Left cardiac atrium (tissue), 4 donors: ENCODE results near the gene RABGAP1L. TPM values are rescaled to one million over a fixed set of nuclear protein-coding genes. Genes with fewer than 3 reads are reported as not detected.
"Not testable (repeated sequence)": the region's sequence is repeated elsewhere in the genome, so short reads cannot be mapped to it uniquely, and the experiment has no call there.

ENCODE experiments used
- ATAC-seq, 2 donors: fragments of 200-7000 bp; cut with Tn5 transposase; one replicate each; pipeline ENCODE4 v1.9.1; 2020; ENCODE audit warnings: mild to moderate bottlenecking in 2 of 2, moderate library complexity in 2 of 2
- DNase-seq: peaks from one replicate; pipeline ENCODE4 v3.0.0-alpha.2; 2020
- intact Hi-C, 2 donors: fragments of 100-400 bp; cut with DNase I; formaldehyde crosslinking; loops; one replicate each; pipeline versions ENCODE4 v1.14.1 to v1.15.1; 2022 to 2023
- total RNA-seq, 2 donors: library from RNA; stranded (reverse); fragmentation: NEBNext Ultra II Directional; extraction: Animal tissue kit (Norgen Biotek cat#: 25700); gene quantifications; one replicate each; pipeline ENCODE4 v1.2.1, GENCODE V29; 2021
- donor health status: DM: no; HTN: yes; CAD: no.
- donor health status: DM: no; HTN: yes; CAD: no; lungs with severe emphysema.
- donor health status: DM: yes; HTN: yes; CAD: no.
- donor health status: Dilated cardiomyopathy.

RABGAP1L gene
- total RNA-seq, 2 donors from 2014 or later: 134 to 145 TPM

DNA sequence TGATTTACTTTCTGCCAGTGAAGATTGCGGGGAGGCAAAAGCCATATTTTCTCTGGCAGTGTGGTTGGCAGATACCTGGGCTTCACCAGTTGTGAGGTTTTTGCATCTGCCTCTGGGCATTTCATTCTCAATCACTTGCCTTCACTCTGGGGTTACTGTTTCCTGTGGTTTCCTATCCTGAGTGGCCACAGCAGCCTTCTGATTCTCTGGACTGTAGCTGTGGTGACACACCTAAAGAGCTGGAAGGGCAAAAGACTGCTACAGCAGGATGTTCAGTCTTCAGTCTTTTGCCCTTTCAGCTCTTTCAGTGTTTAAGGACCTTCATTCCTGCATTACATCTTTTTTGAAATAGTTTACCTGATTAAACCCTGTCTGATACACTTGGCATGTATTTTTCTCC, 237.9 kb downstream of the RABGAP1L start:
- DNase-seq: no peak
- ATAC-seq: no peak
- intact Hi-C loops: no loop called here

DNA sequence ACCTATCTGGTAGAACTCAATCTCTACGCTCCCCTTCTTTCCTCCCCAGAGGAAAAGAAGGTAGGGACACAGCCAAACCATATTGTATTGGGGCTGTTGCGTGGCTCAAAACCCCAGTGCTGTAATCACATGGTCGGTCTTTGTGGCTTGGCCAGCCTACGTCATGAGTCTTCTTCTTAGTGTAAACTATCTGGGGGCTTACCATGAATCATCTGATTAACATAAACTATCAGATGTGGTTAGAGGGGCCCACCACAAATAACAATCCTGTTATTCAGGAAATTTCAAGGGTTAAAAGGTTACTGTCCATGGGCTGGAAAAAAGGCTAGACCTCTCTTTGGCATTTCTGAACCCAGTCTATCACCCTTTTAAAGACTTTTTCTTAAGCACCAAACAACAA, 238.9 kb downstream of the RABGAP1L start:
- no peak for ATAC-seq
- intact Hi-C loops: no loop called here

DNA sequence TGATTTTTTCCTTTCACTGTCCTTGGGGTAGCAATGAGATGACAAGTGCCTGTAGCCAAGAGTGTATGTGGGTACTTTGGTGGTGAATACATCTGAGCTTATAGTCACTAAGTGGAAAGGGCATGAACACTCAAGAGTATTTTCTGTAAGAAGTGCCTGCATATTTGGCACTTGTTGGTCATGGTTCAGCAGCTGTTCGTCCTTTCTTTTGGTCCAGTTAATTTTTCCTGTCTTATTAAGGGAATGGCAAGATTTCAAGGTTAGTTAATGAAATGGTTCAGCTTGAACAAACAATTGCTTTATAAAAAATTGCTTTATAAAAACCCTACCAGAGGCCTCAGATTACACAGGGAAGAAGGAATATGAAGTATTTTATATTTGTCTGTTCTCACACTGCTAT, 239.9 kb downstream of the RABGAP1L start:
- ATAC-seq (no peak), DNase-seq (no peak)
- intact Hi-C loops: no loop called here

More for the DNA sequence above, 238.9 kb downstream of the RABGAP1L start:
- no peak for DNase-seq

DNA sequence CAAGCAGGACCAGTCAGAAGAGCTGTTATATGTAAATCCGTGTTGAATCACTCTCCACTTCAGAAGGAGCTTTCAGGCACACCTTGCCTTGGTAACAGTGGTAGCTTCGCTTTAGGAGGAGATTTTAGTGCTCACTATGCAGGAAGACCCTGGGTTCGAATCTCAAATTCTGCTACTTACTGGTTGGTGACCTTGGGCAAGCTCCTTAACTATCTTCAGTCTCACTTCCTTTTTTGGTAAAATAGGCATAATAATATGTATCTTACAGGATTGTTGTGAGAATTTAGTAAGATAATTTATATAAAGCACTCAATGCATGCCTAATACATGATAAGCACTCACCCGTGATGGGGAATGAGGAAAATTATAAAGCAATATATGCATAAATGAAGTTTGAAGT, 241.8 kb downstream of the RABGAP1L start:
- ATAC-seq (no peak), DNase-seq (no peak)
- intact Hi-C loops: no loop called here

DNA sequence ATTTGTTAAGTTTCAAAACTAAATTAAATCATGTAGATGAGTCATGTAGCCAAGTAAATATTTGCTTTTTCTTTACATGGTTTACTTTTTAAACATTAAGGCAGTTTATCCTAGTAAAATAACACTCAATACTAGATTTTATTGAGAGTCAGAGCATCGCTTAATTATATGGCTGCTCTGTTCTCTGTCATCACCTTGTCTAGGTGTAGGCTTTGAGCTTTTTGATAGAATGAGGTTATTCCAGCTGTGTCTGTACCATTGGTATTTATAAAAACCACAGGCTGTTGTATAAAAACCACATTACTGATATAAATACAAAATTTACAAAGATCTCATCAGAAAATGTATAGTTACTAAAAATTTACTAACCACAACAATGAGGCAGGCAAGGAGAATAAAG, 245.9 kb downstream of the RABGAP1L start:
- intact Hi-C loops: no loop called here
- DNase-seq: no peak
- no peak for ATAC-seq

DNA sequence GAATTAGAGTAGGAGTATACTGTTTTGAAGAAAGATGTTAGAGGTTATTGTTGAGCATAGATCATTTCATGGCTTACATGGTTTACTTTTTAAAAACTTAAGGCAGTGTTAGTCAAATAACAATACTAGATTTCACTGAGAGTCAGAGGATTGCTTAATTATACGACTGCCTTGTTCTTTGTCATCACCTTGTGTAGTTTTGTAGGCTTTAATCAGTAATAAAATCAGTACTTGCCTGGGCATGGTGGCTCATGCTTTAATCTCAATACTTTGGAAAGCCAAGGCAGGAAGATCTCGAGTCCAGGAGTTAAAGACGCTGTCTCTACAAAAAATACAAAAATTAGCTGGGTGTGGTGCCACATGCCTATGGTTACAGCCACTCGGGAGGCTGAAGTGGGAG, 247.1 kb downstream of the RABGAP1L start:
- DNase-seq: no peak
- intact Hi-C loops: no loop called here
- ATAC-seq: no peak

DNA sequence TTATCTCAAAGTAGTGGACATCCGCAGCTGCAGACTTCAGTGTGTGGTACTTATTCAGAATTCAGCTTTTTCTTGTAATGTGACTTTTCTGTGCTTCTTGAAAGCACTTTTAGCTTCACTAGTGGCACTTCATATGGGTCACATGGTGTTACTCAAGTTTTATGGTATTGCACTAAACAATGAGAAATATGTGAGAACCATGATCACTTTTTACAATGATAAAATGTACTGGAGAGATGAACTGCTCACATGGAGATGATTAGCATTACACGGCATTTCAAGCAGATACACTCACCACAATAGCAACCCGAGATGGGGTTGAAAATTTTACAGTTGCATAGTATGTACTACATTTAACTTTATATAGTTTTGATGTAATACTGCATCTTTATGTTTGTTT, 248.3 kb downstream of the RABGAP1L start:
- ATAC-seq (no peak), DNase-seq (no peak)
- intact Hi-C loops: no loop called here

DNA sequence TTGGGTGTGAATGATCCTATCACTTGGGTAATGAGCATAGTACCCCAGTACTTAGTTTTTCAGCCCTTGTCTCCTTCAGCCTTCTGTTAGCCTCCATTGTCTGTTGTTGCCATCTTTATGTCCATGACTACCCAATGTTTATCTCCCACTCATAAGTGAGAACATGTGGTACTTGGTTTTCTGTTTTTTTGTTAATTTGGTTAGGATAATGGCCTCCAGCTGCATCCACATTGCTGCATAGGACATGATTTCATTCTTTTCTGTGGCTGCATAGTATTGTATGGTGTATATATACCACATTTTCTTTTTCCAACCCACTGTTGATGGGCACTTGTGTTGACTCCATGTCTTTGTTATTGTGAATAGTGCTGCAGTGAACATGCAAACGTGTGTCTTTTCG, 248.8 kb downstream of the RABGAP1L start:
- intact Hi-C loops: no loop called here
- no peak for DNase-seq
- ATAC-seq: no peak

DNA sequence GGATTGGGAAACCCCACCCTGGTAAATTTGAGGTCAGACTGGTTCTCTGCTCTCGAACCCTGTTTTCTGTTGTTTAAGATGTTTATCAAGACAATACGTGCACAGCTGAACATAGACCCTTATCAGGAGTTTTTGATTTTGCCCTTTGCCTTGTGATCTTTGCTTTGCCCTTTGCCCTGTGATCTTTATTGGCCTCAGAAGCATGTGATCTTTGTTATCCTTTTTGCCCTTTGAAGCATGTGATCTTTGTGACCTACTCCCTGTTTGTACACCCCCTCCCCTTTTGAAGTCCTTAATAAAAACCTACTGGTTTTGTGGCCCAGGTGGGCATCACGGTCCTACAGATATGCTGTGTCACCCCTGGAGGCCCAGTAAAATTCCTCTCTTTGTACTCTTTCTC, 250.5 kb downstream of the RABGAP1L start:
- ATAC-seq, intact Hi-C loops, DNase-seq: not testable (repeated sequence)

DNA sequence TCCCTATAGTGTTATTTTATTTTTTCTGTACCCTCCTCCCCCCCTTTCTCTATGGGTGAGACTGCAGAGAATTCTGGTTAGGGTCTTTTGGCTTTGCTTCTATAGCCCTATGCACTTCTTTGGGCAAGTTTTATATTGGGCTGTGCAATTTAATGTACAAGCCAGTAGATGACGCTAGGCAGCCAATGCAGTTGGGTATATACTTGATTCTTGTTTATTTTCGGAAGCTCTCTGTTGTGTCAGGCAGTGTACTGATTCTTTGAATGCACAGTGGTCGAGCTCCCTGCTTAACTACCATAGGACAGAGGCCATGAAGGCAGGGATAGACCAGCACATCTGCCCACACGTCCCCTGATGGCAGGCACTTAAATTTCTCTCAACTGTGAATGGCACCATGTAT, 254.3 kb downstream of the RABGAP1L start:
- DNase-seq: no peak
- no peak for ATAC-seq
- intact Hi-C loops: no loop called here

DNA sequence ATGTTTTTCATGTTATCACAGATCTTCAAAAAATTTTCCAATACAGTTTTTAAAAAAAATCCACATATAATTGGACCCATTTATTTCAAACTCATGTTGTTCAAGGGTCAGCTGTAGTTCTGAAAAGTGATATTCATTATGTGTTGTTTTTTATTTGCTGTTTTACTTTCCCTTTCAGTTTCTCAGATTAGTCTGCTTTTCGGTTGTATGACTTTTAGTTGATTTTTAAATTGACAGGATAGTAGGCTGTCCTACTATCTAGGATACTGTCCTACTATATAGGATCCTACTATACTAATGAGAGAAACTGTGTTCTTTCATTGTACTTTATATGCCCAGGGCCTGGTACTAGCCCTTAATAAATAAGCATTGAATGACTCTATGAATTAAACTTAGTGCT, 254.9 kb downstream of the RABGAP1L start:
- ATAC-seq: no peak

DNA sequence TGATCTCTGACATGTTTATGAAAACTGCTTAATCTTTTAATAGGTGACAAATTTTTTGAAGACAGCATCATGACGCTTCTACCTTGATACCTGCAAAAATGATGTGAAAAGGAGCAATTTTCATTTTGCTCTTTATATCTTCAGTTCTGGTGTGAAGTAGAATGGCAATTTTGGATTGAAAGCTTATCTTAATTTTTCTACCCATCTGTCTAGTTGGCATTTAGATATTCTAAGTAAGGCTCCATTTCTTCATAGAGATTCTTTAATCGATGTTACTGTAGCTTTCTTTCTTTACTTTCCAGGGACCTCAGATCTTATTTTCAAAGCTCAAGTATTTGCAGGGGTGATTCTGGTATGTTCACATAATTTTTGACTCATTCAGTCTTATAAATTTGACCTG, 256.2 kb downstream of the RABGAP1L start:
- intact Hi-C loops: no loop called here
- DNase-seq: no peak
- no peak for ATAC-seq

More for the DNA sequence above, 254.9 kb downstream of the RABGAP1L start:
- no peak for DNase-seq
- intact Hi-C loops: no loop called here

DNA sequence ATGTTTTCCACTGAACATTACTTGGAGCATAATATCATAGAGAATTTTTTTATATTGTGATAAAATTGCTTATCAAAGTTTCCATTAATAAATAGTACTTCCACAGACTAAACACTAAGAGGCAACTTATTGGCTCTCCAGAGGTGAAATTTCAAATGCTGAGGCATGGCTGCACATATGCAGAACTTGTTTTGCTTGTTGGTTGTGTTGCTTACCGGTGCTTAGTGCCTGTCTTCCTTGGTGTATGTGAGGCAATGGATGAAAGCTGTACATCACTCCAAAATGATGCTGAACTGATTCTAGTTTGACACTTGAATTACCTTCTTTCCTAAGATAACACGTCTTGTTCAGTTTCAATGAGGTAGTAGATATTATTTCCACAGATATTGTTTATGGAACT, 258.6 kb downstream of the RABGAP1L start:
- intact Hi-C loops: no loop called here
- no peak for DNase-seq
- ATAC-seq: no peak

DNA sequence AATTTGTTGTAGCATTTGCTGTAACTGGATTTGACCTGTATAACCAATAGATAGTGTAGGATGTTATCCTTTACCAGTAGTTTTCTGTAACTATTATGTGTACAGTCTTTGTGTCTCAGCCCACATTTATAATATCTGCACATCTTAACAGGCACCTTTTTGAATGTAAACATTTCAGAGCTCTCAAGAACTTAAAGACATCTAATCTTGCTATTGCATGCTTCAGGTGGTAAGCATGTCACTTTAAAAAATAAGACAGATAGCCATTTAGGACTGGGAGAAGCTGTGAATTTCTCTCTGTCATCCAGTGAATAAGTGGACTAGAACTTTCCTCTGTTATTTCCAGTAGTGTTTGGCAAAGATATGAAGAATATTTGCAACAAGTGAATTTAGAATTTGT, 265.8 kb downstream of the RABGAP1L start:
- intact Hi-C loops: no loop called here
- ATAC-seq (no peak), DNase-seq (no peak)

DNA sequence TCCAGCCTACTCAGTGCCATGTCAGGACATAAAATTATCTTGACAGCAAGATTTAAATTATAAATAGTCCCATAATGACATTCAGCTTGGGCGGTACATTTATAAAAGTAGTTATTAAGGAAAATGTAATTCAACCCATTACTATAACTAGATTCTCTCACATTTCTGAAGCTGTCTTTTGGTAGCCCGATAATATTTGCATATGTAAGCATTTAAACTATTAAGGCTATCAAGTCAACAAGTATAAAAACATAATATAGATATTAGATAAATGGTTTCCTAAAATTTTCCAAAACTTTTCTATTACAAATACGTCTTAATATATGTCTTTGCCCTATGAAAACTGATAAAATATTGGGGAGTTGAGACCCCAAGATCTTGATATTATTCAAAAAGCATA, 266.8 kb downstream of the RABGAP1L start:
- intact Hi-C loops: no loop called here
- no peak for ATAC-seq
- DNase-seq: no peak

DNA sequence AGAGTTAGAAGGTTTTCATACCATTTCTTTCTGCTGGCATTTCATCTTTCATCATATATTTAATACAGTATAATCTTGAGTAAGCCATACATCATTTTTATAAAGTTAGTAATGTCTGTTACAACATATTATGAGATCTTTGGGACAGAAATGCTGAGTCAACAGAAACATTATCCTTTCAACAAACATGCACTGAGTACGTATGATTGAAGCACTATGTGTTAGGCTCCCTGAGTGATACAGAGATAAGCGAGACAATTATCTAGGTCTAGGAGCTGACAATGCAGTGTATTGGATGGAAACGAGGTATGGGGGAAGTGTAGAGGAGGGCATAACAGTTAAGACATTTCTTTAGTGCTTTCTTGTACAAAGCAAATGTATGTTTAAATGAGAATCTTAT, 268.7 kb downstream of the RABGAP1L start:
- DNase-seq (no peak), ATAC-seq (no peak)
- intact Hi-C loops: no loop called here

DNA sequence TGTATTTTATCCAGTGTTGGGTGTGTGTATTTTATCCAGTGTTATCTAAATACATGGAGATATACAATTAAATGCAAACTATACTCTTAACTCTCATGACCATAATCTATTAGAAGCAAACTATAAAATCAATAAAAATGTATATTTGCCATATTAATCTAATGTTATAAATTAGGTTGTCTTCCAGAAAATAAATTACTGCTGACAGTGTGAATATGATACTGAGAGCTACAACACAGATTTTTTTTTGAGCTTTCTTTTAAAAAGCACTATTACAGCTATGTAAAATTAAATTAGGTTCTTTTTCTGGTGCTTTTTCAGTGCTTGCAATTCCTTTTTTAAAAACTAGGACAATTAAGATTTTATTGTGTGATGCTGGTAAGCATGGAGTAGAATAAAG, 269.4 kb downstream of the RABGAP1L start:
- intact Hi-C loops: no loop called here
- ATAC-seq (no peak), DNase-seq (no peak)

DNA sequence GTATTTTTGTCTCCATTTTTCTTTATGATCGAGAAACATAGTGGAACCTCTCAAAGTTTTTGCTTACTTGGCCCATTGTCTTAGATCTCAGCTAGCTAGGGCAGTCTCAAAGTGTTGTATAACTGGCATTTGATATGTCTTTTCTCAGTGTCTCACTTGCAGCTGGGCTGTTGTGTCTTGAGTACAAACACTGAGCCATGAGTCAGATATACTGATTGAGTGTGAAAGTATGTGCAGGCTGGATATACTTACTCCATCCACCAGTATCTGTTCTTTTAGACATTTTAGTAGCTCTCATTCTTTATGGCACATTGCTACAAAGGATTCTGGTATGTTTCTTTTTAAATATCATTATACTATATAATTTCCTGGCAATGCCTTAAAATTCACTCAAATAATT, 274.1 kb downstream of the RABGAP1L start:
- ATAC-seq: peak in 1 of 2 donors; percentile 47
- DNase-seq: no peak
- intact Hi-C loops: no loop called here

DNA sequence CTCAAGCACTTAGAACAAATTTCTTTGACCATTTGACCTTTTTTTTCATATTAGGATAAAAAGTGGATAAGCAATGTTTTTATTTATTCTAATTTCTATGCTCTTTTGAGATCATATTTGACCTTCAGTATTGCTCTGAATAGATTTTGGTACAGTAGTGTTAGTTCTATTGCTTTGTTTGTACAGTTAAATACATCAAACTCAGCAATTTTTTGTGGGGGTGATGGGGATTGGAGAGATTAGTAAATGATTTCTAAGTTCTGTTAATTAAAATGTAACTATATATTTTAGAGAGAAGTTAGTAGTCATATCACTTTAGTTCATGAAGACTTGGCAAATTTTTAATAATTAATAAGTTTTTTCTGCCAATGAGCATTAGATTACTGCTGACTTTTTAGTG, 286.0 kb downstream of the RABGAP1L start:
- ATAC-seq: no peak
- no peak for DNase-seq
- intact Hi-C loops: no loop called here

DNA sequence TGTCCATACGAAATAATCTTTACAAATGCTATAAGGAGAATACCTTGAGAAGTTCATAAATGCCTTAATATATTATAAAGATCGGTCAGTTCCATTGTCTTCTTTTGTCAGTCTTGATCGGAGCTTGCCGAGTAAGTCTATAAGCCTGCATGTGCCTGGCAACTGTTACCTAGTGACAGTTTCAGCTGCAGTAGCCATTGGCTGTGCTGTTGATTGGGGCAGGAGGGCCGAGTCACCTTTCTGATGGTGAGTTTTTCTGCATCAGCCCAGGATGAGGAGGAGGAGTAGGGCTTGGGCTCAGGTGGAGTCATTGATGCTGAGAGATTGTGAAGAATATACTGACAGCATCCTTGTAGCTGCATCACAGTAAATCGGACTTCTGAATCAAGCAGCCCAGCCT, 286.5 kb downstream of the RABGAP1L start:
- ATAC-seq (no peak), DNase-seq (no peak)
- intact Hi-C loops: no loop called here

DNA sequence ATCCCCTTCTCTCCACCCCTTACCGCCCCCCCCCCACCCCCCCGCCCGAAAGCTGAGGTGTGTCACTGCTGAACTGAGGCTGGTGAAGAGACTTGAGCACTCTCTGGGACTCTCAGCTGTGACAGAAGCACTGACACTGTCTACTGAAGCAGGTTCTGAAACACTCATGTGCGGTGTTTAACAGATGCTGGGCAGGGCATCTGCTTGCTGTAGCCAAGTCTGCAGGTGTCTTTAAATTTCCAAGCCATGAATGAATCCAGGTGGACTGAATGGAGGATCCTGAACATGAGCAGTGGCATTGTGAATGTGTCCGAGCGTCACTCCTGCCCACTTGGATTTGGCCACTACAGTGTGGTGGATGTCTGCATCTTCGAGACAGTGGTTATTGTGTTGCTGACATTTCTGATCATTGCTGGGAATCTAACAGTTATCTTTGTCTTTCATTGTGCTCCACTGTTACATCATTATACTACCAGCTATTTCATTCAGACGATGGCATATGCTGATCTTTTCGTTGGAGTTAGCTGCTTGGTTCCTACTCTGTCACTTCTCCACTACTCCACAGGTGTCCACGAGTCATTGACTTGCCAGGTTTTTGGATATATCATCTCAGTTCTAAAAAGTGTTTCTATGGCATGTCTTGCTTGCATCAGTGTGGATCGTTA, 288.7 kb downstream of the RABGAP1L start, which contains the start of gene GPR52:
Gene GPR52, plus strand, starts transcription at position 99 of the 665 bp plus-strand sequence. Its CDS starts 148 bp downstream, at position 247.
- ATAC-seq (no peak), DNase-seq (no peak)
- intact Hi-C loops: no loop called here

DNA sequence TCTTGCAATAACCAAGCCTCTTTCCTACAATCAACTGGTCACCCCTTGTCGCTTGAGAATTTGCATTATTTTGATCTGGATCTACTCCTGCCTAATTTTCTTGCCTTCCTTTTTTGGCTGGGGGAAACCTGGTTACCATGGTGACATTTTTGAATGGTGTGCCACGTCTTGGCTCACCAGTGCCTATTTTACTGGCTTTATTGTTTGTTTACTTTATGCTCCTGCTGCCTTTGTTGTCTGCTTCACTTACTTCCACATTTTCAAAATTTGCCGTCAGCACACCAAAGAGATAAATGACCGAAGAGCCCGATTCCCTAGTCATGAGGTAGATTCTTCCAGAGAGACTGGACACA, 289.2 kb downstream of the RABGAP1L start:
- ATAC-seq (no peak), DNase-seq (no peak)
- intact Hi-C loops: no loop called here
